ENCODE data around the gene MVB12B. TPM values are rescaled to one million over a fixed set of nuclear protein-coding genes. Genes with fewer than 3 reads are reported as not detected.

The MVB12B gene
- polyA plus RNA-seq, 1 donor from 2014 or later = 39.5 TPM

GRCh38 chr9:126515873-126516505, 189.4 kb downstream of the MVB12B start:
- H4K20me1 ChIP-seq (ENCODE audit: insufficient read depth) = no peaks in the 10 kb centered on the region
- no peaks in the 10 kb centered on the region for H3F3A ChIP-seq (ENCODE audit: insufficient read depth, low read length, poor library complexity, severe bottlenecking)
- peaks cover 5% of the 10 kb centered on the region for H3K27me3 ChIP-seq (ENCODE audit: insufficient read depth, low read depth, low read length)
- H3K9me3 ChIP-seq (ENCODE audit: low read length) = no peaks in the 10 kb centered on the region
- no peak overlapping the region for H2AFZ ChIP-seq (ENCODE audit: low read depth, low read length)
- no peak for TF ChIP-seq MXI1 (conservative IDR thresholded peaks at IDR 0.05; ENCODE audit: poor library complexity, severe bottlenecking)
- TF ChIP-seq RAD21 (conservative IDR thresholded peaks at IDR 0.05) = no peak
- TF ChIP-seq TAF1 (IDR thresholded peaks at IDR 0.05; ENCODE audit: low read depth) = no peak
- no peak for TF ChIP-seq REST (IDR thresholded peaks at IDR 0.05; ENCODE audit: borderline replicate concordance)
- TF ChIP-seq POLR2AphosphoS5 (IDR thresholded peaks at IDR 0.05) = no peak
- no peaks in the 10 kb centered on the region for H3K9me2 ChIP-seq (ENCODE audit: insufficient read depth, low read length)
- no peak overlapping the region for H3K4me2 ChIP-seq (ENCODE audit: low read length)
- no peak overlapping the region for H3K9ac ChIP-seq (ENCODE audit: low read length)
- H3K4me3 ChIP-seq (ENCODE audit: low read length) = no peak overlapping the region
- H3K27ac ChIP-seq (ENCODE audit: low read length) = no peak overlapping the region
- H3K79me2 ChIP-seq (replicated peaks; ENCODE audit: insufficient read depth, low read length) = no peaks in the 10 kb centered on the region
- H3K36me3 ChIP-seq (ENCODE audit: insufficient read depth, low read length) = no peaks in the 10 kb centered on the region

- Histone ChIP-seq H3K79me2 (replicated peaks; ENCODE audit: insufficient read depth, low read length) (no peaks in the 10 kb centered on the region), H3K9me3 (ENCODE audit: low read length) (no peaks in the 10 kb centered on the region), H3K9ac (ENCODE audit: low read length) (no peak overlapping the region), H3K36me3 (ENCODE audit: insufficient read depth, low read length) (no peaks in the 10 kb centered on the region), H2AFZ (ENCODE audit: low read depth, low read length) (no peak overlapping the region), H4K20me1 (ENCODE audit: insufficient read depth) (no peaks in the 10 kb centered on the region), H3K4me3 (ENCODE audit: low read length) (no peak overlapping the region), H3K4me2 (ENCODE audit: low read length) (no peak overlapping the region), H3F3A (ENCODE audit: insufficient read depth, low read length, poor library complexity, severe bottlenecking) (no peaks in the 10 kb centered on the region), H3K9me2 (ENCODE audit: insufficient read depth, low read length) (no peaks in the 10 kb centered on the region), H3K27me3 (ENCODE audit: insufficient read depth, low read depth, low read length) (peaks cover 5% of the 10 kb centered on the region), H3K27ac (ENCODE audit: low read length) (no peak overlapping the region)
- TF ChIP-seq EZH2 (IDR thresholded peaks at IDR 0.05; ENCODE audit: borderline replicate concordance, insufficient read depth, low read length, poor library complexity, severe bottlenecking) (no peak), EP300 (conservative IDR thresholded peaks at IDR 0.05; ENCODE audit: poor library complexity, severe bottlenecking) (no peak), POLR2AphosphoS5 (IDR thresholded peaks at IDR 0.05) (no peak), SMC3 (conservative IDR thresholded peaks at IDR 0.05; ENCODE audit: poor library complexity) (no peak), TAF1 (IDR thresholded peaks at IDR 0.05; ENCODE audit: low read depth) (no peak), REST (IDR thresholded peaks at IDR 0.05; ENCODE audit: borderline replicate concordance) (no peak), CTCF (IDR thresholded peaks at IDR 0.05; ENCODE audit: poor library complexity, severe bottlenecking) (no peak), RAD21 (conservative IDR thresholded peaks at IDR 0.05) (no peak), MXI1 (conservative IDR thresholded peaks at IDR 0.05; ENCODE audit: poor library complexity, severe bottlenecking) (no peak)
These were observed 189.9 kb downstream of the MVB12B start for GRCh38 chr9:126516561-126516935.
